A549 treated with Mapracorat at 1 μM for 4 hours (cell line): ENCODE data around the gene C16orf92. TPM values are rescaled to one million over a fixed set of nuclear protein-coding genes. Genes with fewer than 3 reads are reported as not detected.

Experiments used
- total RNA-seq: library from RNA; stranded (reverse); fragments of 200-300 nt; extraction: Qiagen RNA extraction; gene quantifications from 5 replicates; pipeline ENCODE4 v1.2.3, GENCODE V29; 2022

C16orf92 gene, protein sequence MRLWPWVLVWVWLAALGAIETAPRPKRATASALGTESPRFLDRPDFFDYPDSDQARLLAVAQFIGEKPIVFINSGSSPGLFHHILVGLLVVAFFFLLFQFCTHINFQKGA
- total RNA-seq, result not detected in 5 replicates

DNA sequence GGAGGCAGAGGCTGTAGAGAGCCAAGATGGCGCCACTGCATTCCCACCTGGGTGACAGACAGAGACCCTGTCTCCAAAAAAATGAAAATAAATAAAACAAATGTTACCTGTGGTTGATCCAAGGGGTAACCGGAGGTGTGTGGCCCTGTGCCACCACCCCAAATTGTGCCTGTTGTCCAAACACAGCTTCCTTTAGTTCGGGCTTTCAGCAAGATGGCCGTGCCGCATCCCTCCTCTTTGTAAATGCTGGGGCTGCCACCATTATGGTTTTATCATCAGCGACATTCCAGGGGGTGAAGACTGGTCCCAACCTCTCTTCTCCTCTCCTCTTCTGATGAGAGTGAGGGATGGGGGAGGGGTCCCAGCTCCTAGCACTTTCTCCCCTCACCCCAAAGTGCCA is at the start of gene C16orf92:
TSS of gene C16orf92 (plus strand) at position 312 of the 400 bp plus-strand sequence. CDS start 143 bp downstream, outside the sequence.

DNA sequence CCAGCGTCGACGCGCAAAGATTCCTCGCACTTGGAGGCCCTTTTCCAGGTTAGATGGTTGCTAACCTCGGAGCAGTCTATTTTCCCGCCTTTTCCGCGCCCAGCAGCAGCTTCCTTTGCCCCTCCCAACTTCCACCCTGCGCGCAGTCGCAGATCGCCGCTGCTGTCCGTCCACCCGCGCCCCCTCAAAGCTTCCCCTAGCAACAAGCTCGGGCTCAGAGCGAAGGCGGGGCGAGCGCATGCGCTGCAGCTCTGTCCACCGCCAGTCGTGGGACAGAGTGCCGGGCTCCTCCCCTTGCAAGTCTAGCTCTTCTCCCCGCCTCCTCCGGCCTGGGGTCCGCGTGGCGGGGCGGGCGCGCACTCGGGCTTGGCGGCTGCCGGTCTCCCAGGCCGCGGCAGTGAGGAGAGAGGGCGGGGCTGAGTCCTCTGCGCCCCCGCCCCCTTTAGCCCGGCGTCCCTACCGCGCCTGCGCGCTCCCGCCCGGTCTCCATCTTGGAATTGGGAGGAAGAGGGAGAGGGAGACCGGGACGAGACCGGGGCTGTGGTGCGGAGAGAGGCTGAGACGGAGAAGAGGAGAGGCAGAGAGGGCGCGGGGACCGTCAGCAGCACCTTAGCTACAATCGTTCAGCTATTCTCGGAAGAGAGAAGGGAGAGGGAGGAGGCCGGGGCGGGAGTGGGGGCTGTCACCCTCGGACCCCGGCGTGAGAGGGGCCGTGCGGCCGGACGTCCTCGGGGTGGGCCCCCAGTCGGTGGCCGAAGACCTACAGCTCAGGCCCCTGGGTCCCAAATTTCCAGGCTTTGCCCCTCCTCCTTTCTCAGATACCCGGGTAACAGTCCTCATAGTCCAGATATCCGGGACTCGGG is 49.4 kb upstream of the C16orf92 start, which contains the start of gene TAOK2:
TSS of gene TAOK2 (plus strand) at position 485 of the 863 bp plus-strand sequence. CDS start 3,905 bp downstream, outside the sequence.

DNA sequence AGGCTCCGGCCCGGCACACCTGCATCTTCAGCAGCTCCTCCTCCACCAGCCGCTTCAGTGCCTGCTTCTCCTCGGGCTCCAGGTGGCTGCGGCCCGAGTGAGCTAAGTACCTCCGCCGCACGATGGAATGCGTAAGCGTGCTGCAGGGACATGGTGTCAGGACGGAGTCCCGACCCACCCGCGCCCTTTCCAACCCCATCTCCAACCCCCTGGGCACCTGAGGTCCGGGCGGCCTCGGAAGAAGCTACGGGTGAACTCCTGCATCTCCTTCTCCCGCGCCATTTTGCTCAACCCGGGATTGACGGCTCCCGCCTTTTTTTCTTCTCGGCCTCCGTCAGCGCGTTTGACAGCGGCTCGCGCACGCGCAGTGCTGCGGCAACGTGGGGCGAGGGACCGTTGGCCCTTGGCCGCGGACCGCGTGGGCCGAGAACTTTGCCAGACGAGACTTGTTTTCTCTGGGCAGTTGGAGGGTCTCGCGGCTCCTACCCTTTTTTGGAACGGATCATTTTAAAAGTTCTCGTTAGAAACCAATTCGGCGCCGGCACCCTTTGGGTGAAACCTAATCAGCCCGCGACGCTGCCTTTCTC is 27.6 kb upstream of the C16orf92 start, which contains the start of gene HIRIP3:
TSS of gene HIRIP3 (minus strand) at position 294 of the 587 bp plus-strand sequence. CDS start at position 282, 12 bp downstream.

DNA sequence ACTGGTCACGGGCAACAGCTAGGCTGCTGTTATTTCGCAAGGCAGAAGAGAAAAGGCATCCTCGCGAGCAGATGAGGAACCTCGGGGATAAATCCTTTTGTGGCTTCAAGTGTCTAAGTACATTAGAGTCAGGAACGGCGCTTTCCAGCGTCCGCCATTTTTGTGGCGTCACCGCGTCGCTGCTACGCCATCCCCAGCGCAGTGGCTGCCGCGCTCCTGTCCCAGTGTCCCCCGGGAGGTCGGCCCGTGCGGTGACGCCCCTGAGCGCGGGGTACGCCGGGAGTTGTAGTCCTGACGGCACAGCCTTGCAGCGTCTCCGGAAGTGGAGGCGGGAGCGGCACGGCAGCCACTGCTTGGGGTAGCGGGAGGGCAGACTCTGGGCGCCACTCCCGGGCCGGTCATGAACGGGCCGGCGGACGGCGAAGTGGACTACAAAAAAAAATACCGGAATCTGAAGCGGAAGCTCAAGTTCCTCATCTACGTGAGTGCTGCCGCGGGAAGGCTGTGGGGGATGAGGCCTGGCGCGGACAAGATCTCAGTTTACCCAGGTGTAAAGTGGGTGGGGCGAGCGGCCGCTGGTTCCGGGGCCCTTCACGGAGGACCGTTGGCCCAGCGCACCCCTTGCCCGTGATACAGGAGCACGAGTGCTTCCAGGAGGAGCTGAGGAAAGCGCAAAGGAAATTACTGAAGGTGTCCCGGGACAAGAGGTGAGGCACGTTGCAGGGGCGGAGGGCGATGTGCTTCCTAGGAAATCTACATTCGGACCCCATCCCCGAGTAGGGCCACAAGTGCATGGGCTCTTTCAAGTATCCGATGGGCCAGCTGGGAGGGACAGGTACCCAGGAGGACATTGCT is 26.9 kb upstream of the C16orf92 start, which contains the start of gene INO80E:
TSS of gene INO80E (plus strand) at position 331 of the 855 bp plus-strand sequence. CDS start at position 401, 70 bp downstream.

DNA sequence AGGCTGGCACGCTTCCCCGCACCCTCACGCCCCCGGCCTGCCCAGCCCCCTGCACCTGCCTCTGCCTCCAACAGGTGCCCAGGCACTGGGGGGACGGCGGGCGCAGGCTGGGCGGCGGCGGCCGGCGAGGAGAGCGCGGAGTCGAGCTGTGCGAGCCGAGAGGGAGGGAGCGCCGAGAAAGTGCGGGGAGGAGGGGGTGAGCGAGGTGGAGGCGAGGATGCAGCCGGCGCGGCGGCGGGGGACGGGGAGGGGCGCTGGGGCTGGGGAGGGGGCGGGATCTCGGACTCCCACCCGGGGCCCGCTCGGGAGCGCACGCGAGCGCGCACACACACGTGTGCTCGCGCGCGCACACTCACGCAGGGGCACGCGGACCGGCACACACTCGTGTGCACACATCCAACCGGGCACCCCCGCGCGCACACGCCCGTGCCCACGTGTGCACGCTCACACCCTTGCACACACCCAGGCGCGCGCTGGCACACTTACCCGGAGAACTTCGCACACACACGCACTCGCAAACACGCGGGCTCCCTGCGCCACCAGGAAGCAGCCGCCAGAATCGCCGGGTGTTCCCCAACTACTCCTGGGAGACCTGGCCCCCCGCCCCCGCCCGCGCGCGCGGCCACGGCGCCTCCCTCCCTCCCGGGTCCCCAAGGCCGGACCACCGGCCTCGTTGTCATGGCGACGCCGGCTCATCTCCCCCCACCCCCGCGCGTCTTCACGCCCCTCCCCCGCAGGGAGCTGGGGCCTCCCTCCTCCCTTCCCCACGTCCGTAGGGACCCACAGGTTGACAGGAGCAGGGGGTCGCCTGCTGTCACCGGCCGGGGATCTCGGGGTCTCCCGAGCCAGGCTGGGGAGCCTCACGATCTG is 11.9 kb upstream of the C16orf92 start, which contains the start of gene DOC2A:
TSS of gene DOC2A (minus strand) at position 184 of the 870 bp plus-strand sequence. CDS start 805 bp downstream, outside the sequence.

DNA sequence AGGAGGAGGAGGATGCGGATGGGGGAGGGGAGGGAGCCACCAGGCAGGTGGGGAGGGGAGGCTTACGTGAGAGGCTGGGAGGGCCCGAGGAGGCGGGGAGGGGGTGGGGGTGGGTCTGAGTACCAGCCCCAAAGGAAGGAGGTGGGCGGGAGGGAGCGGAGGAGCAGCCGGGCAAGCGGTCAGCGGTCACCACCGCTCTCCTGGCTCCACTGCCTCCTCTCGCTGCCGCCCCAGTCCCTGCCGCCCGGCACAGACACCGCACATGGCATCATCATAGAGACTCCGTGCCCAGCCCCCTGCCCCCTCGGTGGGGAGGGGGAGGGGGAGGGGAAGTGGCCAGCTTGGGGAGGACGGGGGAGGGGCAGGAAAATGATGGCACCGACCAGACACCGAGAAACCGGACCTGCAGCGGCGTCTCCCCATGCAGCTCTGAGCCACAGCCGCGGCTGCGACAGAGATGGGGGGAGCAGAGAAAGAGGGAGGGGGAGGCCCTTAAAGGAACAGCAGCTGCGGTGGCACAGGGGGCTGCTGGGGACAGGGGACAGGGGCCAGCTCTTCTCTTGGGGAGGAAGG is 7.9 kb downstream of the C16orf92 start, which contains the start of gene TLCD3B:
TSS of gene TLCD3B (minus strand) at position 431 of the 573 bp plus-strand sequence. CDS start 744 bp downstream, outside the sequence.

DNA sequence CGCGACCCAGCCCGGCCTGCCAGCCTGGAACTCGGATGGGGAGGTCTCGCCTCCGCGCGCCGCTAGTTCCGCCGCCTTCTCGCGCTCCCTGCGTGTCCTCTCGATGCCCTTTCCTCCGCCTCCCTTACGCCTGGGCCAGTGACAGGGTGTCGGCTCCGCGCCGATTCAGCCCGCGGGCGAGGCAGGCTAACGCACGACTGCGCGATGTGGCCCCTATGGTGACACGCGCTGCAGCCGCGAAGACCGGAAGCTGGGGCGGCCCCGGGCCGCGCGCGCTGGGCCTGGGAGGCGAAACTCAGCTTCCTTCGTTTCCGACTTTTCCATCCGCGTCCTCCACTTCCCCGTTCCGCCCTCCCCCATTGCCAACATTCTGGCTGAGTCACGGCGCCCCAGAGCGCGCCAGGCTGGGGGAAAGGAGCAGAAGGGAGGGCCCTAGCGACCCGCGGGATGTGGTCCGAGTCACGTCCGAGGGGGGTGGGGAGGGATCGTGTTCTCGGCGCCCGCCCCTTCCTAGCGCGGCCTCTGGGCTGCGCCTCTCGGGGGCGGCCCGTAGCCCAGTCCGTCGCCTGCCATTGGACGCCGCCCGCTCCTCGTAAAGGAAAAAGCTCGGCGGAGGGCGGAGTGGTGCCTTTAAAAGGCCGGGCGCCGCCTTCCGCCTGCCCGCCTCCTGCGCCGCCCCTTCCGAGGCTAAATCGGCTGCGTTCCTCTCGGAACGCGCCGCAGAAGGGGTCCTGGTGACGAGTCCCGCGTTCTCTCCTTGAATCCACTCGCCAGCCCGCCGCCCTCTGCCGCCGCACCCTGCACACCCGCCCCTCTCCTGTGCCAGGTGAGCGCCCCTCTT is 42.3 kb downstream of the C16orf92 start, which contains the start of gene ALDOA:
TSS of gene ALDOA (plus strand) at position 659 of the 841 bp plus-strand sequence. CDS start 1,138 bp downstream, outside the sequence.

Other genes with a start within 250 kb of the C16orf92 start
- not detected in 5 replicates for gene ZG16, start 244.9 kb upstream of the C16orf92 start, total RNA-seq
- 76.8 to 99.2 TPM (median 89.0 TPM) in 5 replicates for gene KIF22, start 232.4 kb upstream of the C16orf92 start, total RNA-seq
- gene MAZ, start 216.7 kb upstream of the C16orf92 start, total RNA-seq, result 155 to 174 TPM (median 166 TPM) in 5 replicates
- 0.16 to 0.39 TPM (median 0.24 TPM) in 5 replicates for gene PRRT2, start 211.0 kb upstream of the C16orf92 start, total RNA-seq
- 34.6 to 45.7 TPM (median 43.0 TPM) in 5 replicates for gene PAGR1, start 207.0 kb upstream of the C16orf92 start, total RNA-seq
- 120 to 142 TPM (median 134 TPM) in 5 replicates for gene MVP, start 202.7 kb upstream of the C16orf92 start, total RNA-seq
- gene CDIPT, start 160.0 kb upstream of the C16orf92 start, total RNA-seq, result 59.3 to 94.0 TPM (median 90.3 TPM) in 5 replicates
- gene SEZ6L2, start 123.6 kb upstream of the C16orf92 start, total RNA-seq, result 15.1 to 22.3 TPM (median 19.9 TPM) in 5 replicates
- gene ASPHD1, start 122.7 kb upstream of the C16orf92 start, total RNA-seq, result 15.1 to 26.3 TPM (median 23.9 TPM) in 5 replicates
- 11.5 to 16.7 TPM (median 15.7 TPM) in 5 replicates for gene KCTD13, start 97.0 kb upstream of the C16orf92 start, total RNA-seq
- 83.7 to 99.9 TPM (median 96.5 TPM) in 5 replicates for gene TMEM219, start 61.1 kb upstream of the C16orf92 start, total RNA-seq
- gene TAOK2, start 49.3 kb upstream of the C16orf92 start, total RNA-seq, result 22.1 to 34.0 TPM (median 32.2 TPM) in 5 replicates
- gene HIRIP3, start 27.6 kb upstream of the C16orf92 start, total RNA-seq, result 14.3 to 16.5 TPM (median 15.6 TPM) in 5 replicates
- 102 to 113 TPM (median 108 TPM) in 5 replicates for gene INO80E, start 27.0 kb upstream of the C16orf92 start, total RNA-seq
- gene DOC2A, start 12.2 kb upstream of the C16orf92 start, total RNA-seq, result 1.2 to 2.6 TPM (median 1.9 TPM) in 5 replicates
- gene TLCD3B, start 8.1 kb downstream of the C16orf92 start, total RNA-seq, result 0.11 to 0.49 TPM (median 0.31 TPM) in 5 replicates
- 1,495 to 1,810 TPM (median 1,752 TPM) in 5 replicates for gene ALDOA, start 42.6 kb downstream of the C16orf92 start, total RNA-seq
- 126 to 149 TPM (median 144 TPM) in 5 replicates for gene PPP4C, start 52.8 kb downstream of the C16orf92 start, total RNA-seq
- gene TBX6, start 68.7 kb downstream of the C16orf92 start, total RNA-seq, result 0.08 to 0.44 TPM (median 0.27 TPM) in 5 replicates
- gene YPEL3, start 73.0 kb downstream of the C16orf92 start, total RNA-seq, result 5.7 to 11.8 TPM (median 7.9 TPM) in 5 replicates
- gene GDPD3, start 90.3 kb downstream of the C16orf92 start, total RNA-seq, result 1.3 to 2.2 TPM (median 1.8 TPM) in 5 replicates
- gene MAPK3, start 100.0 kb downstream of the C16orf92 start, total RNA-seq, result 32.5 to 35.2 TPM (median 32.9 TPM) in 5 replicates
- gene CORO1A, start 160.4 kb downstream of the C16orf92 start, total RNA-seq, result 2.0 to 3.6 TPM (median 2.8 TPM) in 5 replicates
- 131 to 236 TPM (median 196 TPM) in 5 replicates for gene BOLA2B, start 170.5 kb downstream of the C16orf92 start, total RNA-seq
- gene SLX1A, start 170.7 kb downstream of the C16orf92 start, total RNA-seq, result 6.4 to 18.9 TPM (median 12.2 TPM) in 5 replicates
- gene SULT1A3, start 176.1 kb downstream of the C16orf92 start, total RNA-seq, result 5.0 to 11.1 TPM (median 5.9 TPM) in 5 replicates
- gene NPIPB13, start 225.3 kb downstream of the C16orf92 start, total RNA-seq, result 0.59 to 3.3 TPM (median 3.1 TPM) in 5 replicates